ENCODE data around the gene FOLR2.
"Not testable (repeated sequence)": the region's sequence is repeated elsewhere in the genome, so short reads cannot be mapped to it uniquely, and the experiment has no call there.

The FOLR2 gene

DNA sequence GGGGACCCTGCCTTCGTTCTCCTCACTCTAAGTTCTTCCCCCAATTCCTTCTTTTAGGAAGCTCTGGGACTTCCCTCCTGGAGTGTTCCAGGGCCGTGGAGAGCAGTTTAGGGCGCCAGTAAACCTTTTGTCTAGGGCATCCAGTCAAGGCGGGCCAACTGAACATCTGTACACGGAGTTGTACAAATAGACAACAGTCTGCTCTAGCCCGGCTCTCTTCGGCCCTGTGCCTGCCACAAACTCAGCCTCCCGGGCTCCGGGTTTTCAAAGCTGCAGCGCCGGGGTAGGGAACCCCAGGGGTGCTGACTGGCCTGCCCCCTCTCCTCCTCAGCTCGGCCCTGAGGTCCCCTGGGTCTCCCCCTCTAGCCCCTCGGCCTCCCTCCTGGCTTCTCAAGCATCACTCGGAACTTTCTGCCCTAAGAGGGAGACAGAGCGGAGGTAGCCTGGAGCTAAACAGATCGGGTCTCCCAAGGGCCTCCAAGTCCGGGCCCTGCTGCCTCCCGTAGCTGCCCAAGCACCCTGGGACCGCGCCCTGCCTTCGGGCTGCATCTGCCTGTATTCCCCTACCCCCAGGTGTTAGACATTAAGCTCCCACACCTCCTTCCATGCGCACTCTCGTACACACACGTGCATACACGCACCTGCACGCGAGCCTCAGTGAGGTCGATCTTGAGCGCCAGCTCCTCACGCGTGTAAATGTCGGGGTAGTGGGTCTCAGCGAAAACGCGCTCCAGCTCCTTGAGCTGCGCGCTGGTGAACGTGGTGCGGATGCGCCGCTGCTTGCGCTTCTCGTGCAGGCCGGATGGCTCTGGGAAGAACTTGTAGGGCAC, 24.1 kb downstream of the FOLR2 start:
- no peak for DNase-seq (ENCODE audit: low read depth in 2 of 2)

DNA sequence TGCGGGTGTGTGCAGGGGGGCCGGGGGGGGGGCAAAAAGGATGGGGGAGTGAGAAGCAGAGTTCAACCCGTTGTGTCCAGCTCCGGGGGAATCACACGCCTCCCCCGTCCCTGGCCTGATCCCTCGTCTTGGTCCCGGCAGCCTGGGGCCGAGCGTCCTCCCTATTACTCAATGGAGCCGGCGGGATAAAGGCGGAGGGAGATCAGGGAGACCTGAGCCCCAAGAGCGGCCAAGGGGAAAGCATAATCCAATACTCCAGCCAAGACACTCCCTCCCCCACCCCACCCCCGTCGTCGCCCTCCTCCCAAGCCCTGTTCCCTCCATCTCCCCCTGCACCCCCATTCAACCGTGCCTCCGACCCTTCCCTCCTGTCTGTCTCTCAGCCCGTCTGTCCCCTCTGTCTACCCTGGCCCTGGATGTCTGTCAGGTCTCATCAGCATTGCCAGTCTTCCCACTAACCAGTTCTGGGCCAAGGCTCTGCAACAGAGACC, 24.7 kb downstream of the FOLR2 start:
- no peak for DNase-seq (ENCODE audit: low read depth in 2 of 2)

GRCh38 chr11:72242141-72242540, 25.5 kb downstream of the FOLR2 start:
- DNase-seq (ENCODE audit: low read depth in 2 of 2): no peak

GRCh38 chr11:72243173-72244059, 26.8 kb downstream of the FOLR2 start:
- no peak for DNase-seq (ENCODE audit: low read depth in 2 of 2)

GRCh38 chr11:72244060-72244360, 27.4 kb downstream of the FOLR2 start, which contains the start of gene PHOX2A:
Gene PHOX2A (minus strand): TSS chr11:72244176. CDS start chr11:72244004, 172 bp downstream.
- DNase-seq (ENCODE audit: low read depth in 2 of 2): no peak

DNA sequence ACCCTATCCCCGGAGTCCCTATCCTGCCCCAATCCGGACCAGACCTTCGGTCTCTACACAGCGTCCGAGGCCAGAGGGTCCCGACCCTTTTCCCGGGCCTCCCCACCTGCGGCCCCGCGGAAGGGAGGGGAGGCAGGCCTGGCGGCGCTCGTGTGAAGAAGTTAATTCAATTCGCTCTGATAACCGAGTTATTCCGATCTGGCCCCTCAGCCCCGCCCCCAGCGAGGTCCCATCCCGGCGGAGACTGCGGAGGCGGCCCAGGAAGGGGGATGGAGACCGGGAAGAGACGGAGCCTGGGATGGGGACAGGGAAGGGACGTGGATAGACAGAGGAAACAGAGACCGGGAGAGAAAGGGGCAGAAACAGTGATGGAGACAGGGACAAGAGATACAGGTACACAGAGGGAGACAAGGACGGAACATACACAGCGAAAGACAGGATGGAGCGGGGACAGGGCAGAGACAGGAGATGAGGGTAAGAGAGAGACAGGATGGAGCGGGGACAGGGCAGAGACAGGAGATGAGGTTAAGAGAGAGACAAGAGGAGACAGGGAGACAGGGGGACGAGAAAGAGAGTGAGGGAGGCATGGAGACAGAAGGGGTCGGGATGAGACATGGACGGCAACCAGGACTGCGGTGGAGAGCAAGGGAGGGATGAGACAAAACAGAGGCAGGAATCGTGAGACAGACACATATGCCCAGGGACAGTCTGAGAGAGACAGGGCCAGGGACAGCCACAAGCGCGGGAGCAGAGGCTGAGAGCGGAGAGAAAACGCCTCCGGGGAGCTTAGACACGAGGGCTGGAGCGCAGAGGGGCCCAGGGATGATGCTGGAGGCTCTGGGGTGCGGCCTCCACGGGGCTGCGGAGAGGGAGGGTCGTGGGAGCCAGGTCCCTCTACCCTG, 28.0 kb downstream of the FOLR2 start:
- DNase-seq (ENCODE audit: low read depth in 2 of 2): no peak

DNA sequence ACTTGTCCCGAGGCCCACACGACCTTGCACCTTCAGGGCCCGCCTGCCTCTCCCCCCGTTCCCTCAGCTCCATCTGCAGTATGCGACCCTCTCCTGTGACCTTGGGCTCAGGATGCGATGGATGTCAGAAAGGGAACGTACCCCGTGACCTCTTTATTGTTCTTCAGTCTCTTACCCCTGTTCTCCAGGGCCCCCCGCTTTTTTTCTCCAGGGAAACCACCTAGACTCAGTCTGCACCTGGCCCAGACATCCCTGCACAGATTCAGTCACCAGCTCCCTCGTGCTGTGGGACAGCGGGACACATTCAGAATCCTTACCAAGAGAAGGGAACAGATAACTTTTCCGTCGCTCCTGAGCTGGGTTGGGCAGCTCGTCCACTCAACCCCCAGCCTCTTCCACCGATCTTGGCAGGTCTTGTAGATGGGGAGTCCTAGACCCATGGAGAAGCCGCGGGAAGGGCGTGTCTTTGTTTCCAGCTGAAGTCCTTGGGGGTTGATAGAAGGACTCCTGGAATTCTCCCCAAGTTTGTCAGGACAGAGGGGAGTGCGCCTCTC, 28.7 kb downstream of the FOLR2 start:
- DNase-seq (ENCODE audit: low read depth in 2 of 2): no peak

DNA sequence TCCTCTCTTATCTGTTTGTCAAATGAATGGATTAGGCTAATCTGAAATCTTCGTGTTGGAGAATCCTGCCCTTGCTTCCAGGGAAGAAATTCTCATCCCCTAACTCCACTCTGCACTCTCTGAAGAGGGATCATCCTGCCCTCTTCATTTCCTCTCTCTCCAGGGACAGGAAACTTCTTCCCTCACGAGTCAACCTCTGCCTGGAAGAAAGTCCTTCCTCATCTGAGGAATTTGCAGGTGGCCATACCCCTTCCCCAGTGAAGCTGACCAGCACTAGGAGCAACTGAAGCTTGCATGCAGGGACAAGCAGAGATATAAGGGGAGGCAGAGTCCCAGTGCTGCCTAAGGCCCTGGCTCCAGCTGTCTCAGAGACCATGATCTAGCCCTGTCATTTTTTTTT, 31.0 kb downstream of the FOLR2 start:
- DNase-seq (ENCODE audit: low read depth in 2 of 2): no peak

DNA sequence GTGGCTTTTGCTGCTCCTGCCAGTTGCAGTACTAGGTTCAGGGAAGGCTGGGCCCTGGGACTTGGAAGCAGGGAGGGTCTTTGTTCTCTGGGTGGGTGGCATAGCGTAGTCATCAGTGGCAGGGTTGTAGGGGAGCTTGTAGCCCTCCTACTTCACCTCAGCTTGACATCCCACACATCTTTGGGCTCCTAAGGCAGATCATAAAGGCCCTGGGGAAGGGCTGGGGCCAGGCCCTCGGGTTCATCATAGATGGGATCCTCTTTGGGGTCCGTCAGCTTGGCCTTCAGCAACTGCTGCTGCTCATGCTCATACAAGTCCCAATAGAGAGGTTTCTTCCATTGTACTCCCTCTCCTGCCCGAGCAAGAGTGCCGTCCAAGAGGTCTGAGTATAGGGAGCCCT, 33.4 kb downstream of the FOLR2 start:
- no peak for DNase-seq (ENCODE audit: low read depth in 2 of 2)

DNA sequence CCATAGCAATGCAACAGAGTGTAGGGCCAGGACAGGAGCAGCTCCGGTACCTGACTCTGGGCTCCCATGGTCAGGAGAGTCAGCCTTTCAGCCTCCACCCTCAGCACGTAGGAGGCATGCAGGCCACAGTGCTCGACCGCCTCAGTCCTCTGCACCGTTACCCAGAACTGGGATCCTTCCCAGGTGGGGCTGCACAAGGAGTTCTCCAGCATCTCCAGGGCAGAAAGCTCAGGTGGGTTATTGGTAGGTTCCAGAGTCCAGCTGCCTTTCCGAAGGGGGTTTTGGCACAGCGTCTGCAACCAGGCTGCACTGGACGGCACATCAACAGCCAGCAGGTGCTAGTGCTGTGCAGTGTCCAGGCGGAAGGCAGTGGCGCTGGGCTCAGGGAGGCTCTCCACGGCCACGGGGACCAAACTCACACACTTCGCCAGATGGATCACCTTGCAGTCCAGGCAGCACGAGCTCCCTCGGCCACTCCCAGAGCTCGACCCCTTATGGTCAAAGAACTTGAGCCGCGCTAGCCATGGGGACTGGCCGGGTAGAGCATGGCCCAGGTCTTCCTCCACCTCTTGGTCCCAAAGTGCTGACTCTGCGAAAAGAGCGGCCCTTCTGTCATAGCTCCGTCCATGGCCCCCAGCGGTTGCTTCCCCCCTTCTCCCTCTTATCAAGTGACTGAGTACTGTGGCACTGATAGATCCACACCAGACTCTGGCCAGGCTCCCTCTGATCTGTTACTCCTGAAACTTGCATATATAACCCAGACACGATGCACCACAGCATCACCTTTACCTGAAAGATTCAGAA, 34.3 kb downstream of the FOLR2 start:
- DNase-seq (ENCODE audit: low read depth in 2 of 2): no peak

DNA sequence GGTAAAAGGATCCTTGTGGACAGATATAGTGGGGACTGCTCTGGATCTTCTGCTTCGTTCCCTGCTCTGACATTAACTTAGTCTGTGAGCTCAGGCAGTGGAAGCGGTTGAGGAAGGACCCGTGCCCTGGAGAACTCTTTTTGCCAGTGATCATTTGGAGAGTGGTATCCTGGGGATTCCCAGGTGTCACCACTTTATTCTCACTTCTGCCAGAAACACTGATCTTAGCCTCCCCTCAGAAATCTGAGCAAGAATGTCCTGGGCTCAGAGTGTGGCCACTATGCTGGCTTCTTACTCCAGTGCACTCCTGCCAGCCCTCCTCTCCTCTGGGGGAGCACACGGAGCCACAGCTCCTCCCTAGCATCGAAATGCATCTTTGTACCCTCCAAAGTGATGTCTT, 35.0 kb downstream of the FOLR2 start:
- DNase-seq (ENCODE audit: low read depth in 2 of 2): no peak

- DNase-seq (ENCODE audit: low read depth in 2 of 2): no peak
Observed at GRCh38 chr11:72253392-72253791, 36.8 kb downstream of the FOLR2 start.

DNA sequence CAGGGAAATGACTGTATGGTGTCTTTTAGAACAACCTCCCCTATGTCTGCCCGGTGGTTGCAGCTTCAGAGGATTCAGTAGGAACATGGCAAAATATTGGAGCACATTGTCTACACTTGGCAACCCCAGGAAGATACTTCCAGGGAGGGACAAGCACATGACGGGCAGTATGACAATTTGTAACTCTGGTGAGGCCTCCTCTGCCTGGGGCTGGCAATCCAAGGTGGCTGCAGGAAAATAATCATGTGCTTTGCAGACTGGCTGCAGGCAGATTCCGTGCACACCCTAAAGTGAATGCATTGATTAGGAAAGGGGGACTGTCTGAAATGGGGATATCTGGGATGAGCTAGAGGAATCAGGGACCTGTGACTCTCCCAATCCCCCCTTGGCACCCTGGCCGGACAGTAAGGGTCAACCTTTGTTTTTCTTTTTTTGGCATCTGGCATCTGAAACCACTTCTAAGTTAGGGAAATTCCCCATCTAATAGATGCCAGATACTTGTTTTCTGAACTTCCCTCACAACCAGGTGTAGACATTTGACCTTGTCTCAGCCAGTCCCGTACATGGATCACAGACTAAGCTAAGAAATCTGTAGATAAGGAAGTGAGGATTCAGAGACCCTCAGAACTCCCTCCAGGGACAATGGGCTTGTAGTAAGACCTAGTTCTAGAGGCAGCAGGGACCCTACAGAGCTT, 37.9 kb downstream of the FOLR2 start:
- DNase-seq (ENCODE audit: low read depth in 2 of 2): no peak

GRCh38 chr11:72257570-72257969, 41.0 kb downstream of the FOLR2 start:
- DNase-seq (ENCODE audit: low read depth in 2 of 2): no peak

- DNase-seq (ENCODE audit: low read depth in 2 of 2): no peak
Observed at GRCh38 chr11:72259490-72259889, 42.9 kb downstream of the FOLR2 start.

DNA sequence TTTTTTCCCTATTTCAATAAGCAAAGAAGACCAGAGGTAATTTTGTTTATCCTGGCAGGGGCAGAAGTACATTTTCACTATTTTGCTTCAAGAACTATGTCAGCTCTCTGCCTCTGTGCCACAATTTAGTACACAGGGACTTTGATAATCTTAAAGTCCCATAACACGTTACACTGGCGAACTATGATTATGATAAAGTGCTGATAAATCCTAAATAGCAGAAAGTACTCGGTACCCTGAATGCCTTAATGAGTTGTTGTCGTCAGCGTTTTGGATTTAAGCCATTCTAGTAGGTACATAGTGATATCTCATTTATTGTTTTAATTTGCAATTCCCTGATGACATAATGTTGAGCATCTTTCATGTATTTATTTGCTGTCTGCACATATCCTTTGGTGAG, 44.0 kb downstream of the FOLR2 start:
- no peak for DNase-seq (ENCODE audit: low read depth in 2 of 2)

- DNase-seq (ENCODE audit: low read depth in 2 of 2): no peak
Observed at GRCh38 chr11:72263361-72263760, 46.8 kb downstream of the FOLR2 start.

DNA sequence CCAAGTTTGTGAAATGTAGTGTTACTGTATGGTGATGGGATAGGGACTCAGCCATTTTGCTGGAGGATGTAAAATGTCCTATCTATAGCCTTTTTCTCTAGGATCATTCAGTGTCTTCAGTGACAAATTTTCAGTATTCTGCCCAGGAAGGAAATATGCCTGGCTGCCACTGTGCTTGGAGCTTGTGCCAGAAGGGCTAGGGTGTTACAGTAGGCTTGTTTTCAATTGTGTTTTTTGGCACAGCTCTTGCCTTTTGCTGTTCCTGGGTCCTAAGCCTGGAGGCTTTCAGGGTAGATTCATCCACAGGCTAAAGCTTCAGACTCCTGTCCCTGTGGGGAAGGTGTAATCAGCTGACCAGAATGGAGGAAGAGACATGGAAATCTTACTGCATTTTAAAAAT, 49.4 kb downstream of the FOLR2 start:
- DNase-seq (ENCODE audit: low read depth in 2 of 2): no peak

DNA sequence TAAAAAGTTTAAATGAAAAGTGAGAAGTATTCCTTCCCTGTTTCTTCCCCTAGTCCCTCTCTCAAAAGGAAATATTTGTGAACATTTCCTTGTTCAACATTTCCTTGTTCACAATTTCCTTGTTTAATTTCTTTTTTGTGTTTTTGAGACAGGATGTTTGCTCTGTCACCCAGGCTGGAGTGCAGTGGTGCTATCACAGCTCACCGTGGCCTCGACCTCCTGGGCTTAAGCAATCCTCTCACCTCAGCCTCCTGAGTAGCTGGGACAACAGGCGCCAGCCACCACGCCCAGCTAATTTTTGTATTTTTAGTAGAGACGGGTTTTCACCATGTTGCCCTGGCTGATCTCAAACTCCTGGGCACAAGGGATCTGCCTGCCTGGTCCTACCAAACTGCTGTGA, 50.4 kb downstream of the FOLR2 start:
- DNase-seq (ENCODE audit: low read depth in 2 of 2): not testable (repeated sequence)

Data from stimulated activated CD8-positive, alpha-beta memory T cell treated with anti-CD3 and anti-CD28 coated beads, Interleukin-2, amount 100 ng/mL, for 48 hours (primary cell).